ENCODE data around the gene STYX.

Gene STYX

DNA sequence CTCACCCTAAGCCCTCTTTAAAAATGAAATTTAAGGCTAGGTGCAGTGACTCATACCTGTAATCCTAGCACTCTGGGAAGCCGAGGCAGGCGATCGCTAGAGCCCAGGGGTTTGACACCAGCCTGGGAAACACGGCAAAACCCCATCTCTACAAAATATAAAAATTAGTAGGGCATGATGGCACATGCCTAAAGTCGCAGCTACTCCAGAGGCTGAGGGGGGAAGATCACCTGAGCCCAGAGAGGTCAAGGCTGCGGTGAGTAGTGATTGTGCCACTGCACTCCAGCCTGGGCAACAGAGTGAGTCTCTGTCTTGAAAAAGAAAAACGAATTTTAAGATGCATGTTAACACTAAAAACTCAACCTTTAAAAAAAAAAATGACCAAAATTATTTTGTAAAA, 48.7 kb downstream of the STYX start:
- Histone ChIP-seq H3K9me3 (ENCODE audit: low read length) (no peaks in the 10 kb centered on the region), H3K79me2 (ENCODE audit: insufficient read depth, low read length) (0 out of 2 replicates have a peak, but pooled peaks cover 5% of the 10 kb centered on the region), H3K9ac (ENCODE audit: low read length) (no peak overlapping the region), H3K27me3 (ENCODE audit: insufficient read depth, low read length) (no peaks in the 10 kb centered on the region), H3F3A (ENCODE audit: insufficient read depth, low read length) (no peaks in the 10 kb centered on the region; the same call in 1 of the 2 replicates), H3K4me1 (ENCODE audit: insufficient read depth, low read length, severe bottlenecking) (peaks cover 9% of the 10 kb centered on the region), H3K9me2 (ENCODE audit: low read depth, low read length) (no peaks in the 10 kb centered on the region), H4K20me1 (ENCODE audit: insufficient read depth, low read length) (no peaks in the 10 kb centered on the region), H3K36me3 (ENCODE audit: insufficient read depth, low read length) (peaks cover 52% of the 10 kb centered on the region; the same call in 1 of the 2 replicates), H3K4me2 (ENCODE audit: low read length) (no peak overlapping the region), H3K4me3 (ENCODE audit: low read depth, low read length, poor library complexity, severe bottlenecking) (no peak overlapping the region), H2AFZ (ENCODE audit: low read length) (no peak overlapping the region), H3K27ac (ENCODE audit: low read depth, low read length, poor library complexity, severe bottlenecking) (no peak overlapping the region)
- no peak for TF ChIP-seq EZH2 (IDR thresholded peaks at IDR 0.05; ENCODE audit: borderline replicate concordance, low read length)

DNA sequence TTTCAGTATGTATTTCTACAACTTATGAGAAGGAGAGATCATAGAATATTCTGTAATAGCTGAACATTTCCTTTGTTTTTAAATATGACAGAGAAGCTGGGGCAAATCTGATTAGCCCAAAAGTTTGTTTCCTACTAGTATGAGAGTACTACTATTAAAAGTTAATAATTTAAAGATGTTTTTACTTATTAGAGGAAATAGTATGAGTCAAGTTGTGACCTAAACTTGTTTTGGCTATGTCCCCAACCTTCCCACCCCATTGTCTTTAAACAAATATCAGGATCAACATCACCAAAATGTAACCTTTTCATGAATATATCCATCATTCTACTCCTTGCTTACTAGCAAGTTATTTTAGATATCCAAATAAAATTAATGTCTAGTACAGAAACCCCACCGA, 50.9 kb downstream of the STYX start:
- TF ChIP-seq EZH2 (IDR thresholded peaks at IDR 0.05; ENCODE audit: borderline replicate concordance, low read length), result no peak
- TF ChIP-seq CTCF (IDR thresholded peaks at IDR 0.05; ENCODE audit: low read length), result no peak
- 0 out of 2 replicates have a peak, but pooled peaks cover 5% of the 10 kb centered on the region for H3K79me2 ChIP-seq (ENCODE audit: insufficient read depth, low read length)
- no peaks in the 10 kb centered on the region for H3K9me3 ChIP-seq (ENCODE audit: low read length)
- no peaks in the 10 kb centered on the region for H3K27me3 ChIP-seq (ENCODE audit: insufficient read depth, low read length)
- no peak overlapping the region for H3K9ac ChIP-seq (ENCODE audit: low read length)
- no peak overlapping the region for H3K27ac ChIP-seq (ENCODE audit: low read depth, low read length, poor library complexity, severe bottlenecking)
- peaks cover 10% of the 10 kb centered on the region for H3K4me1 ChIP-seq (ENCODE audit: insufficient read depth, low read length, severe bottlenecking)
- H3F3A ChIP-seq (ENCODE audit: insufficient read depth, low read length), result no peaks in the 10 kb centered on the region
- peaks cover 37% of the 10 kb centered on the region; the same call in 1 of the 2 replicates for H3K36me3 ChIP-seq (ENCODE audit: insufficient read depth, low read length)
- H3K9me2 ChIP-seq (ENCODE audit: low read depth, low read length), result no peaks in the 10 kb centered on the region
- no peak overlapping the region for H3K4me3 ChIP-seq (ENCODE audit: low read depth, low read length, poor library complexity, severe bottlenecking)
- no peak overlapping the region for H3K4me2 ChIP-seq (ENCODE audit: low read length)
- H2AFZ ChIP-seq (ENCODE audit: low read length), result no peak overlapping the region
- no peaks in the 10 kb centered on the region for H4K20me1 ChIP-seq (ENCODE audit: insufficient read depth, low read length)

GRCh38 chr14:52781629-52782028, 51.7 kb downstream of the STYX start:
- H3K27ac ChIP-seq (ENCODE audit: low read depth, low read length, poor library complexity, severe bottlenecking), result no peak overlapping the region
- no peaks in the 10 kb centered on the region for H3F3A ChIP-seq (ENCODE audit: insufficient read depth, low read length)
- H4K20me1 ChIP-seq (ENCODE audit: insufficient read depth, low read length), result no peaks in the 10 kb centered on the region
- 0 out of 2 replicates have a peak, but pooled peaks cover 5% of the 10 kb centered on the region for H3K79me2 ChIP-seq (ENCODE audit: insufficient read depth, low read length)
- no peaks in the 10 kb centered on the region for H3K27me3 ChIP-seq (ENCODE audit: insufficient read depth, low read length)
- no peak overlapping the region for H2AFZ ChIP-seq (ENCODE audit: low read length)
- H3K9me2 ChIP-seq (ENCODE audit: low read depth, low read length), result no peaks in the 10 kb centered on the region
- no peak overlapping the region for H3K4me3 ChIP-seq (ENCODE audit: low read depth, low read length, poor library complexity, severe bottlenecking)
- peaks cover 29% of the 10 kb centered on the region; the same call in 1 of the 2 replicates for H3K36me3 ChIP-seq (ENCODE audit: insufficient read depth, low read length)
- H3K4me2 ChIP-seq (ENCODE audit: low read length), result no peak overlapping the region
- H3K9me3 ChIP-seq (ENCODE audit: low read length), result no peaks in the 10 kb centered on the region
- no peak for TF ChIP-seq EZH2 (IDR thresholded peaks at IDR 0.05; ENCODE audit: borderline replicate concordance, low read length)
- no peak for TF ChIP-seq CTCF (IDR thresholded peaks at IDR 0.05; ENCODE audit: low read length)
- no peak overlapping the region for H3K9ac ChIP-seq (ENCODE audit: low read length)
- H3K4me1 ChIP-seq (ENCODE audit: insufficient read depth, low read length, severe bottlenecking), result peaks cover 10% of the 10 kb centered on the region

GRCh38 chr14:52783206-52783605, 53.2 kb downstream of the STYX start:
- Histone ChIP-seq H3K79me2 (ENCODE audit: insufficient read depth, low read length) (0 out of 2 replicates have a peak, but pooled peaks cover 5% of the 10 kb centered on the region), H2AFZ (ENCODE audit: low read length) (no peak overlapping the region), H3K27me3 (ENCODE audit: insufficient read depth, low read length) (no peaks in the 10 kb centered on the region), H3K4me2 (ENCODE audit: low read length) (no peak overlapping the region), H3K36me3 (ENCODE audit: insufficient read depth, low read length) (peaks cover 16% of the 10 kb centered on the region; the same call in 1 of the 2 replicates), H3K4me1 (ENCODE audit: insufficient read depth, low read length, severe bottlenecking) (peaks cover 10% of the 10 kb centered on the region), H3K4me3 (ENCODE audit: low read depth, low read length, poor library complexity, severe bottlenecking) (no peak overlapping the region), H3K27ac (ENCODE audit: low read depth, low read length, poor library complexity, severe bottlenecking) (peak overlapping the region; percentile 32), H3F3A (ENCODE audit: insufficient read depth, low read length) (no peaks in the 10 kb centered on the region), H3K9ac (ENCODE audit: low read length) (no peak overlapping the region), H3K9me3 (ENCODE audit: low read length) (no peaks in the 10 kb centered on the region), H4K20me1 (ENCODE audit: insufficient read depth, low read length) (no peaks in the 10 kb centered on the region), H3K9me2 (ENCODE audit: low read depth, low read length) (no peaks in the 10 kb centered on the region)
- TF ChIP-seq EZH2 (IDR thresholded peaks at IDR 0.05; ENCODE audit: borderline replicate concordance, low read length) (no peak), CTCF (IDR thresholded peaks at IDR 0.05; ENCODE audit: low read length) (no peak)

Data from OCI-LY1 (cell line).